Vagina (tissue), 2 donors: ENCODE data around the gene MYRIP.

Source experiments
- POLR2A ChIP-seq, 2 donors: fragments of 450-650 bp; IDR thresholded peaks; one replicate each; pipeline ENCODE4 v1.6.1; 2017; ENCODE audit warnings: antibody characterized with exemption in 2 of 2, mild to moderate bottlenecking in 2 of 2, moderate library complexity in 2 of 2
- TF ChIP-seq, protein P1 (sequence below), 3 experiments: fragments of 450-650 bp in 2 of 3; fragments of 200-600 bp in 1 of 3; sonication (generic) in 1 of 3; IDR thresholded peaks; one replicate each; pipeline ENCODE4 v1.5.1; 2017 to 2019; ENCODE audit warnings: antibody characterized with exemption in 3 of 3, mild to moderate bottlenecking in 2 of 3, moderate library complexity in 2 of 3

DNA sequence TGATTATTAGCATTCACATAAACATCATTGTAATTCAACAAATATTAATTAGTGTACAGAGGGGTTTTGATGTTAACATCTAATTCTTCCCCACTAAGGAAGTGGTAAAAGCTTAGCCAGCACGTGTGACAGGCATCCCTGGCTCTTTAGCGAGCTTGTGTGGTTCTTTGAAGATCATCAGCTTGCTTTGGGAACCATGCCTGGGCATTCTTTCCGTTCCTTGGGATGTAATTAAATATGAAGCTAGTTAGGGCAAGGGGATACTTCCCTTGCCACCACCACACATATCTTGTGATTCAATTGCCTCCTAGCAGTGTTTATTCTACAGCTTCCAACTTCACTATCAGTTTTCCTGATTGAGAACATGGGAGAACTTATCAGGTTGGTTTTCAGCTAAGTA lies 246.5 kb downstream of the MYRIP start:
- TF ChIP-seq, protein P1, sequence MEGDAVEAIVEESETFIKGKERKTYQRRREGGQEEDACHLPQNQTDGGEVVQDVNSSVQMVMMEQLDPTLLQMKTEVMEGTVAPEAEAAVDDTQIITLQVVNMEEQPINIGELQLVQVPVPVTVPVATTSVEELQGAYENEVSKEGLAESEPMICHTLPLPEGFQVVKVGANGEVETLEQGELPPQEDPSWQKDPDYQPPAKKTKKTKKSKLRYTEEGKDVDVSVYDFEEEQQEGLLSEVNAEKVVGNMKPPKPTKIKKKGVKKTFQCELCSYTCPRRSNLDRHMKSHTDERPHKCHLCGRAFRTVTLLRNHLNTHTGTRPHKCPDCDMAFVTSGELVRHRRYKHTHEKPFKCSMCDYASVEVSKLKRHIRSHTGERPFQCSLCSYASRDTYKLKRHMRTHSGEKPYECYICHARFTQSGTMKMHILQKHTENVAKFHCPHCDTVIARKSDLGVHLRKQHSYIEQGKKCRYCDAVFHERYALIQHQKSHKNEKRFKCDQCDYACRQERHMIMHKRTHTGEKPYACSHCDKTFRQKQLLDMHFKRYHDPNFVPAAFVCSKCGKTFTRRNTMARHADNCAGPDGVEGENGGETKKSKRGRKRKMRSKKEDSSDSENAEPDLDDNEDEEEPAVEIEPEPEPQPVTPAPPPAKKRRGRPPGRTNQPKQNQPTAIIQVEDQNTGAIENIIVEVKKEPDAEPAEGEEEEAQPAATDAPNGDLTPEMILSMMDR (IDR thresholded peaks at IDR 0.05) = no peak
- TF ChIP-seq POLR2A (IDR thresholded peaks at IDR 0.05) = no peak
